ENCODE data around the gene MEX3D. TPM values are rescaled to one million over a fixed set of nuclear protein-coding genes. Genes with fewer than 3 reads are reported as not detected.
"Not testable (repeated sequence)": the region's sequence is repeated elsewhere in the genome, so short reads cannot be mapped to it uniquely, and the experiment has no call there.

MEX3D gene
- total RNA-seq, 2 experiments from 2014 or later = 6.1 to 6.5 TPM

DNA sequence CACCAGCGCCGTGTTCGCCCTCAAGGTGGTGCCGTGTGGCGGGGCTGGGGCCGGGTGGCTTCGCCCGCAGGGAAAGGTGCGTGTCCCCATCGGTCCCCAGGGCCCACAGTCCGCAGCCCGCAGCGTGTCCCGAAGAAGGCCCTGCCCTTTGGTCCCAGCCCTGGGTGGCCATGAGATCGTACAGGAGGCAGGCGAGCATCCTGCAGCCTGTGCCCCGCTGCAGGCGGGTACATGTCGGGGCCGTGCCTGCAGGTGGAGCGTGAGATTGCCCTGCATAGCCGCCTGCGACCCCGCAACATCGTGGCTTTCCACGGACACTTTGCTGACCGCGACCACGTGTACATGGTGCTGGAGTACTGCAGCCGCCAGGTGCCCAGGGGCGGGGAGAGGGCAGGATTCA is 42.8 kb downstream of the MEX3D start:
- peaks cover 4% of the 10 kb centered on the region for H3K4me1 Mint-ChIP-seq
- no peaks in the 10 kb centered on the region for H3K9me3 Mint-ChIP-seq
- H3K27ac Mint-ChIP-seq = no peak overlapping the region
- DNase-seq = no peak
- no peaks in the 10 kb centered on the region for H3K36me3 Mint-ChIP-seq
- H3K4me3 Mint-ChIP-seq = no peak overlapping the region
- H3K27me3 Mint-ChIP-seq = peaks cover 59% of the 10 kb centered on the region

DNA sequence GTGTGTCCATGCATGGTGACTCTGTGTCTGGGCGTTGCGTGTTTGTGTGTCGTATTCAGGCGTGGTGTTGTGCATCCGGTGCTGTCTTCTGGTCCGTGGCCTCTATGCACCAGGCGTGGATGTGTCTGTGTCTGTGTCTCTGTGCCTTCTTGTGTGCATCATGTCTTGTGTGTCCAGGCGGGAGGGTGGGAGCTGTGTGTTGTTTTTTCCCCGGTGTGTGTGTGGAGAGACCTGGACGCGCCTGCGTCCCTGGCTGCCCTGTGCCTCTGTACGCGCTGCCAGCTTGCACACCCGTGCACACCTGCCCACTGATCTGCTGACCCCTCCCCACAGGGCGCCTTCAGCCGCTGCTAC is 43.2 kb downstream of the MEX3D start:
- no peak for DNase-seq
- peaks cover 4% of the 10 kb centered on the region for H3K4me1 Mint-ChIP-seq
- peaks cover 55% of the 10 kb centered on the region for H3K27me3 Mint-ChIP-seq
- no peak overlapping the region for H3K27ac Mint-ChIP-seq
- no peaks in the 10 kb centered on the region for H3K9me3 Mint-ChIP-seq
- no peaks in the 10 kb centered on the region for H3K36me3 Mint-ChIP-seq
- no peak overlapping the region for H3K4me3 Mint-ChIP-seq

DNA sequence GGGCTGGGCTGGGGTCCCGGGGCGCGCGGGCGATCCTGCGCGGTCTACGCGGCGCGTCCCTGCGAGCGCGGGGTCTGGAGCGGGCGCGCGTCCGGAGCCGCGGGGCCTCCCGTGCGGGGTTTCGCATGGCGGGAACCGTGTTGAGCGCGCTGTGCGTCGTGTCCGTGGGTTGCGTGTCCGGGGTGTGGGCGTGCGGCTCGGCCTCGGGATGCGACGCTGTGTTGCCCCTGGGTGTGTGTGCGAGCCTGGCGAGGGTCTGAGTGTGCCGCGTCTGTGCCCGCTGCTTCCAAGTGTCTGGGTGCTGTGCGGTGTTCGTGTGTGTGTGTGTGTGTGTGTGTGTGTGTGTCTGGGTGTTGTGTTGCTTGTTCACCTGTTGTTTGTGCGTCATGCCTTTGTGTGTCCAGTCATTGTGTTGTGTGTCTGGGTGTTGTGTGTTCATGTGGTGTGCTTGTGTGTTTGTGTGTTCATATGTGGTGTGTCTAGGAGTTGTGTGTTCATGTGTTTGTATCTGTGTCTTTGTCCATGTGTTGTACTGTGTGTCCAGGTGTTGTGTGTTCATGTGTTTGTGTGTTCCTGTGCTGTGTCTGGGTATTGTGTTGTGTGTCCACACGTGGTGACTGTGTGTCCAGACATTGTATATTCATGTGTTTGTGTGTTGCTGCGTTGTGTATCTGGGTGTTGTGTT is 43.7 kb downstream of the MEX3D start:
- peaks cover 52% of the 10 kb centered on the region for H3K27me3 Mint-ChIP-seq
- H3K9me3 Mint-ChIP-seq = no peaks in the 10 kb centered on the region
- H3K4me3 Mint-ChIP-seq = no peak overlapping the region
- DNase-seq = no peak
- peaks cover 4% of the 10 kb centered on the region for H3K4me1 Mint-ChIP-seq
- H3K27ac Mint-ChIP-seq = no peak overlapping the region
- no peaks in the 10 kb centered on the region for H3K36me3 Mint-ChIP-seq

DNA sequence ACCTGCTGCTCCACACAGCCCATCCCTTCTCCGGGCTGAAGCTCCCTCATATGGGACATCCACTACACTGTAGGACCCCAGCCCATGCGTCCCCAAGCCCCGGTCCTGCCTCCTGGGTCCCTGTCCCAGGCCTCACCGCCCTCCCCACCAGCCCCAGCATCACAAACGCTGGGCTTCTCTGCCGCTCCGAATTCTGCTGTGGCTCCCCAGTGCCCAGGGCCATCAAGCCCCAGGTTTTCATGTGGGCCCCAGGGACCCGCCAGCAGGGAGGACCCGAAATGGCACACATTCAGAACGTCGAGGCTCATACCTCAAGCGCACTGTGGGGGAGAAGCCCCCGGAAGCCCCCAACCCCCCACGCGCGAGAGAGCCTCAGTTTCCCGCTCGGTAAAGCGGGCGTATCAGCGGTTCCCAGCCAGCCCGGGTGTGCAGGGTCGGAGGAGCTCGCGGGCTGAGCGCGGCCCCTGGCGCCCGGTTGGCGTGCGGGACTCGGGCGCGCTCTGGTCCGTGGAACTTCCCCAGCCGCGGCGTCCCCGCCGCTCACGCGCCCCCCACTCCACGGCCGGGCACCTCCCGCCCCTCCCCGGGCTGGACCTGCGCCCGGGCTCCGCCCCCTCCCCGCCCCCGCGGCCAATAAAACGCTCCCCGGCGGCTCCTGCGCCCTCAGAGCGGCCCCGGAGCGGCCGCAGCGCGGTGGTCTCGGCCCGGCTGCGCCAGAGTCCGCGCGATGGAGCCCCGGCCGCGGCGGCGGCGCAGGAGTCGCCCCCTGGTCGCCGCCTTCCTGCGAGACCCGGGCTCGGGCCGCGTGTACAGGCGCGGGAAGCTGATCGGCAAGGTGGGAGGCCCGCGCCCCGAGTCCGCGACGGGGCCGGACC is 44.5 kb downstream of the MEX3D start, which contains the start of gene PLK5:
TSS of gene PLK5 (plus strand) at position 666 of the 875 bp plus-strand sequence. CDS start 2,920 bp downstream, outside the sequence.
- Mint-ChIP-seq H3K4me3 (no peak within 1 kb of the TSS), H3K36me3 (no peaks in the 10 kb centered on the region), H3K4me1 (peaks cover 4% of the 10 kb centered on the region), H3K27me3 (peaks cover 52% of the 10 kb centered on the region), H3K9me3 (no peaks in the 10 kb centered on the region), H3K27ac (no peak within 1 kb of the TSS)
- DNase-seq = no peak

DNA sequence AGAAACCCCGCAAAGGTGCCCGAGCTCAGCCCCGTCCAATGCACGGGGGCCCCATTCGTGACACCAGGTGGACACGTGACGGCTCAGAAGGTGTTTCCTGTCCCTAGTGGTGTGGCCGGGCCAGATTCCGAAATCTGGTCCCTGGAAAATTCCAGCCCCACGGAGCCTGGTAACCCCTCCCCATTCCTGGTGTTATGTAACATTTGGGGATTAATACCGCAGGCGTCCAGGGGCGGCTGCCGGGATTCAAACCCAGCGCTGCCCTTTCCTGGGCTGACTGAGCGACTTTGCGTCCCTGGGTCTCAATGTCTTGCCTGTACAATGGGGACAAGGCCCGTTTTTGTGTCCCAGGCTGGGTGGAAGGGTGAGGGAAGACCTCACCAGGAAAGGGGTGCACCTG is 45.3 kb downstream of the MEX3D start:
- Mint-ChIP-seq H3K27me3 (peaks cover 52% of the 10 kb centered on the region), H3K36me3 (no peaks in the 10 kb centered on the region), H3K4me3 (no peak overlapping the region), H3K9me3 (no peaks in the 10 kb centered on the region), H3K4me1 (peaks cover 4% of the 10 kb centered on the region), H3K27ac (no peak overlapping the region)
- DNase-seq = no peak

DNA sequence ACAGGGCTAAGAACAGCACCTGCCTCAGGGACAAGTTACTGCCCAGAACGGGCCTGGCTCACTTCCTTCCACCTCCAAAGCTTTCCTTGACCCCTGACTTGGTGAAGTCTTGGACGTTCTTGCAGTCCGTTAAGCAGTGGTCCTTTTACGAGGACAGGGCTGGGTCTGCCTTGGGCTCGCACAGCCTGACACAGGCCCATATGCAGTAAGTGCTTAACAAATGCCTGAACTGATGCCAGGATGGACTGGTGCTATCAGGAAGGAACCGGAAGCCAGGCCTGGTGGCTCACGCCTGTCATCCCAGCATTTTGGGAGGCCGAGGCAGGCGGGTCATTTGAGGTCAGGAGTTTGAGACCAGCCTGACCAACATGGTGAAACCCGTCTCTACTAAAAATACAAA is 46.1 kb downstream of the MEX3D start:
- Mint-ChIP-seq H3K27me3 (peaks cover 47% of the 10 kb centered on the region), H3K27ac (no peak overlapping the region), H3K4me1 (peaks cover 4% of the 10 kb centered on the region)

DNA sequence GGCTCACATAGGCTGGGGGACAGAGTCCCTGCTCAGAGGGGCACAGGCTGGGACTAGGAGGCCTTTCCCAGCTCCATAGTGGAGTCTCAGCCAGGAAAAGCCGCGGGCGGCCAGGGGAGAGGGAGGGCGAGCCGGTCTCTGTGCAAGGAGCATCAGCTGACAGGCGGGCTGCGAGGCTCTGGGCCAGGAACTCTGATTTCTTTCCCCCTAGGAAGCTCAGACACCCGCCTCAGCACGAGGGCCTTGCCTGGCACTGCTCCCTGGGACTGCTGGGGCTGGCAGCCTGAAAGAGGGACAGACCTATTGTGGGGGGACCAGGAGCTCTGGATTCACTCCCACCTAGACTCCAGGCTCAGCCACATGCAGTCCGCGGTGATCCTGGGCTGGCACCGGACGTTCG is 46.5 kb downstream of the MEX3D start:
- no peaks in the 10 kb centered on the region for H3K36me3 Mint-ChIP-seq
- no peaks in the 10 kb centered on the region for H3K9me3 Mint-ChIP-seq
- DNase-seq = no peak
- H3K27me3 Mint-ChIP-seq = peaks cover 44% of the 10 kb centered on the region
- no peak overlapping the region for H3K4me3 Mint-ChIP-seq
- H3K27ac Mint-ChIP-seq = no peak overlapping the region
- H3K4me1 Mint-ChIP-seq = peaks cover 4% of the 10 kb centered on the region

More for the DNA sequence above, 46.1 kb downstream of the MEX3D start:
- no peak for DNase-seq
- no peaks in the 10 kb centered on the region for H3K36me3 Mint-ChIP-seq
- no peak overlapping the region for H3K4me3 Mint-ChIP-seq
- H3K9me3 Mint-ChIP-seq = no peaks in the 10 kb centered on the region

DNA sequence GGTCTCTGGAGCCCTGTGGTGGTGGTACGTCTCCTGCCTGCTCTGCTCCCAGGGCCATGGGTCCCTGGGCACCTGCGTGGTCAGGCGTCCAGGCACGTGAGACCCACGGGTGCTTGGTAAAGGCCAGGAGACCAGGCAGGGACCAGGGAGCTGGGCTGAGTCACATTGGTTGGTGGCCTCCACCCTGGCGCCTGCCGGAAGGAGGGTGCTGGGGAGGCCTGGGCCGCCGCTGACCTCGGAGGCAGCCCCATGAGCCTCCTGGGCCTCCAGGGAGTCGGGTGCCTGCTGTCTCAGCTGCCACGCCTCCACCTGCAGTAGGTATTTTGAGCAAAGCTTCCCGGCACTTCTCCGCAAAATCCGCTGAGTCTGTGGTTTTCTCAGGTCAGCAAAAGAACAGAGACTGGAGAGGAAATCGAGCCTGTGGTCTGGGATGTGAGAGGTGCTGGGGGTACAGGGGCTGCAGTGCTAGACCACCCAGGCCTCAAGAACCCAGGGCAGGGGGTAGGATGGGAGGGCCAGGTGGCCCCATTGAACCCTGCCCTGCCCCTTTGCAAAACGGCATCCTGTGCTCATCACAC is 47.8 kb downstream of the MEX3D start:
- Mint-ChIP-seq H3K27ac (no peak overlapping the region), H3K36me3 (no peaks in the 10 kb centered on the region), H3K9me3 (no peaks in the 10 kb centered on the region), H3K27me3 (peaks cover 31% of the 10 kb centered on the region), H3K4me1 (peaks cover 4% of the 10 kb centered on the region), H3K4me3 (no peak overlapping the region)
- no peak for DNase-seq

DNA sequence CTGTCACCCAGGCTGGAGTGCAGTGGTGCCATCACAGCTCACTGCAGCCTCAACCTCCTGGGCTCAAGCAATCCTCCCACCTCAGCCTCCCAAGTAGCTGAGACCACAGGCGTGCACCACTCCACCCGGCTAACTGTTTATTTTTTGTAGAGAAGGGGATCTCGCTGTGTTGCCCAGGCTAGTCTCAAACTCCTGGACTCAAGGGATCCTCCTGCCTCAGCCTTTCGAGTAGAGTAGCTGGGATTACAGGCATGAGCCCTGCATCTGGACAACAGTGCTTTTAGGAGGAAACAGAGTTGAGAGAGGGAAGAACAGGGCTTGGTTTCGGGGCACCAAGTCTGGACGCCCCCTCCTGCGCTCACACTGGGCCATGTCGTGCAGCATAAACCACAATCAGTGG is 48.3 kb downstream of the MEX3D start:
- not testable (repeated sequence) for H3K4me3 Mint-ChIP-seq, H3K27ac Mint-ChIP-seq, H3K4me1 Mint-ChIP-seq, H3K36me3 Mint-ChIP-seq, H3K9me3 Mint-ChIP-seq, DNase-seq
- H3K27me3 Mint-ChIP-seq = peaks cover 28% of the 10 kb centered on the region

DNA sequence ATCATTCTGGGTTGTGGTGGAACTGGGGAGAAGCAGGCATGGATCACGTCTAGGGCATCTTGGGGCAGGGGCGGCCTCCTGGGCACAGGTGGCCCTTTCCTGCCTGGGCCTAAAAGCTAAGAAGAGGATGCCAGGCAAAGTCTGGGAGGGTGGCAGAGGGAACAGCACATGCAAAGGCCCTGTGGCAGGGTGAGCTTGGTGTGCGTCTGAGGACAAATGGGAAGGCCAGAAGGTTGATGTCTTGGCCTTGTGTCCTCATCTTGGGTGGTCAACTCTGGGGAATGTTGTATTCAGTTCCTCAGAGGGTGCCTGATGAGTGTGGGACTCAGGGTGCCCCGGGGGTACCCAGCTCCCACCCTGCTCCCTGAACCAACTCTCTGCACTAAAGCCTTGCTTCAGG is 49.7 kb downstream of the MEX3D start:
- Mint-ChIP-seq H3K4me1 (no peaks in the 10 kb centered on the region), H3K27me3 (peaks cover 24% of the 10 kb centered on the region), H3K36me3 (no peaks in the 10 kb centered on the region), H3K4me3 (no peak overlapping the region), H3K9me3 (no peaks in the 10 kb centered on the region), H3K27ac (no peak overlapping the region)
- no peak for DNase-seq

DNA sequence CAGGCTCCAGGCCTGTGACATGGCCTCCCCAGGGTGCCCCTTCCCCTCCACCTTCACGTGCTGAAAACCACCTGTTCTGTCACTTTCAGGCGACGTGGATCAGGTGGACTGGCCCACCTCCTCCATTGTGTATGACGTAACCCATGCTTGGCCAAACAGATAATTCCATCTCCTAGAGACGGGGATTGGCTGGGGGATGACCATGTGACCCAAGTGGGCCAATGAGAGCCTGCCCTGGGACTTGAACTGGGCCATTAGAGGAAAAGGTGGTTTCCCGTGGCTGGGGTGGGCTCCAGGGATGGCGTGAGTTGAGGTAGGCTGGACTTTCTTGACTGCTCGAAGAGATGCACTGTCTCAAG is 51.8 kb downstream of the MEX3D start:
- H3K27ac Mint-ChIP-seq = no peak overlapping the region
- H3K9me3 Mint-ChIP-seq = no peaks in the 10 kb centered on the region
- no peak for DNase-seq
- H3K36me3 Mint-ChIP-seq = no peaks in the 10 kb centered on the region
- H3K4me1 Mint-ChIP-seq = peaks cover 3% of the 10 kb centered on the region
- H3K4me3 Mint-ChIP-seq = no peak overlapping the region
- H3K27me3 Mint-ChIP-seq = peaks cover 14% of the 10 kb centered on the region

DNA sequence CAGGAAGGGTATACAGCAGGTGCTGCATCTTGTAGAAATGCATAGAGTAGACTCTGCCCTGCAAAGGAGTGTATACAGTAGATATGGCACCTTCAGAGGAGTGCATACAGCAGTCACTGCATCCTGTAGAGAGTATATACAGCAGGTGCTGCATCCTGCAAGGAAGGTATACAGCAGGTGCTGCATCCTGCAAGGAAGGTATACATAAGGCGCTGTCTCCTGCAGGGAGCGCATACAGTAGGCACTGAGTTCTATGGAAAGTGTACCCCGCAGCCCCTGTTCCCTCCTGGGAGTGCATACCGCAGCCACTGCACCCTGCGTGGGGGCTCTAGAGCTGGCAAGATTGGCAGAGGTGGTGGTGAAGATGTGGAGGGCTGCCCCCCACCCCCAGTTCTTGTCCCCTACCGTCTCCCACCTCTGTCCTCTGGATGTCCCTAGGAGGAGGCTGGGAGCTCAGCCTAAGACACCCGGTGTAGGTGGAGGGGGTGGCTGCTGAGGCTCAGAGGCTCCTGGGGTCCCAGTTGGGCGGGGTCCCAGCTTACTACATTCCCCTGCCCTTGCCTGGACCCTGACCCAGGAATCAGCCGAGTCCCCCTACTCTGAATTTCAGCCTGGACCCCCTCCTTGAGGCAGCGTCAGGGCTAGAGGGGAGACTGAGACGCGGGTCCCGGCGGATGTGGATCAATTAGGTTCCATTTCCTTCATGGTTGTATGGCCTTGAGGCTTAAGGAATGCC is 53.0 kb downstream of the MEX3D start:
- H3K27ac Mint-ChIP-seq = no peak overlapping the region
- no peaks in the 10 kb centered on the region for H3K9me3 Mint-ChIP-seq
- H3K36me3 Mint-ChIP-seq = no peaks in the 10 kb centered on the region
- peaks cover 18% of the 10 kb centered on the region for H3K27me3 Mint-ChIP-seq
- no peak for DNase-seq
- H3K4me1 Mint-ChIP-seq = peaks cover 3% of the 10 kb centered on the region
- H3K4me3 Mint-ChIP-seq = no peak overlapping the region

DNA sequence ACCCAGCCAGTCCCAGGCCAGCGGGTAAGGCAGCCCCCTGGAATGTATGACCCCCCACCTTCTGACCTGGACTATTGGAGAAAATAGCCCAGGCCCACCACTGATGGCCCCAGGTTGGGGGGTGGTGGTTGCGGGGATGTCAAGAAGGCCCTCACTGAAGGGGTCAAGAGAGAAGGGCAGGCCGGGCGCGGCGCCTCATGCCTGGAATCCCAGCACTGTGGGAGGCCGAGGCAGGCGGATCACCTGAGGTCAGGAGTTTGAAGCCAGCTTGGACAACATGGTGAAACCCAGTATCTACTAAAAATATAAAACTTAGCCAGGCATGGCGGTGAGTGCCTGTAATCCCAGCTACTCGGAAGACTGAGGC is 53.8 kb downstream of the MEX3D start:
- peaks cover 24% of the 10 kb centered on the region for H3K27me3 Mint-ChIP-seq
- no peak for DNase-seq
- H3K27ac Mint-ChIP-seq = no peak overlapping the region
- H3K4me1 Mint-ChIP-seq = peaks cover 3% of the 10 kb centered on the region
- H3K4me3 Mint-ChIP-seq = no peak overlapping the region
- no peaks in the 10 kb centered on the region for H3K36me3 Mint-ChIP-seq
- H3K9me3 Mint-ChIP-seq = no peaks in the 10 kb centered on the region

DNA sequence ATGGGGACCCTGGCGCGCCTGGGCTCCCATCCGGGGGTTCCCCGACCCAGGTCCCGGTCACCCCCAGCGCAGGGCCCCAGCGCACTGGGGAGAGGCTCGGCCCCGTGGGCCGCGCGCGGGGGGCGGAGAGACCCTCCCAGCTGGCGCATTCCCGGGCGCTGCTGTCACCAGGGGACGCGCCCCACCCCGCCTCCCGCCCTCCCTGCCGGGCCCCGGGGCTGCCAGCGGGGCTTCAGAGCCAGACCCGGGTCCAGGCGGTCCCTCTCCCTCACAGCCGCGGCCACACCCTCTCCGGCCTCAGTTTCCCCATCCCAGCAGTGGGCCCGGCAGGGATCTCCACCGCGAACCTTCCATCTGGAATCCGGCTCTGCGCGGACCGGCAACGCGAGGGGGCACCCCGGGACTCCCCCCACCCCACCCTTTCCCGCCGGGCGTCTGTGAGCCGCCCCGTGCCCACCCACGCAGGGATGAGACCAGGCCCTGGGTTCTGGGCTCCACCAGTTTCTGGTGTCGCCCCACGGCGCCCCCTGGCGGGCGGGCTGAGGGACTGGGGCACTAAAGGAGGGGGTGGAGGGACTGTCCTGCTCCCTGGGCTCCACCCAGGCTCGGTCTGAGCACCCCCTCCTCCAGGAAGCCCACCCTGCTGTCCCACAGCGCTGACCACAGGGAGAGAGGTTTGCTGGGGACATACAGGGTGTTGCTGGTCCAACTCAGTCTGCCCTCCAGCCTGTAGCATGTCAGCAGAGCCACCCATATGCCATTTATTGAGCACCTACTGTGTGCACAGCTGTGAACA is 54.4 kb downstream of the MEX3D start:
- H3K4me3 Mint-ChIP-seq = no peak overlapping the region
- H3K36me3 Mint-ChIP-seq = no peaks in the 10 kb centered on the region
- no peak overlapping the region for H3K27ac Mint-ChIP-seq
- H3K4me1 Mint-ChIP-seq = peaks cover 3% of the 10 kb centered on the region
- H3K27me3 Mint-ChIP-seq = peaks cover 24% of the 10 kb centered on the region
- no peaks in the 10 kb centered on the region for H3K9me3 Mint-ChIP-seq
- DNase-seq = peak; percentile 81

Data from activated naive CD8-positive, alpha-beta T cell treated with anti-CD3 and anti-CD28 coated beads for 36 hours (primary cell).